Lower lobe of right lung (tissue), 2 donors: ENCODE results near the gene ABCD1. TPM values are rescaled to one million over a fixed set of nuclear protein-coding genes. Genes with fewer than 3 reads are reported as not detected.
A peak's percentile ranks its signal among the peaks of the same experiment; 100 is the strongest.

Source experiments
- ATAC-seq, 2 donors: fragments of 200-7000 bp; cut with Tn5 transposase; one replicate each; pipeline ENCODE4 v1.9.1; 2020 to 2022; ENCODE audit warnings: mild to moderate bottlenecking in 2 of 2, moderate library complexity in 2 of 2
- DNase-seq: peaks from one replicate; pipeline ENCODE4 v3.0.0-alpha.2; 2020
- H3K27ac ChIP-seq: fragments of 200-600 bp; one replicate; pipeline ENCODE4 v1.8.0; 2022
- H3K27me3 ChIP-seq: fragments of 200-600 bp; one replicate; pipeline ENCODE4 v1.8.0; 2022; ENCODE audit warnings: low read depth
- H3K36me3 ChIP-seq: fragments of 200-600 bp; one replicate; pipeline ENCODE4 v1.8.0; 2022; ENCODE audit warnings: mild to moderate bottlenecking
- H3K4me1 ChIP-seq: fragments of 200-600 bp; one replicate; pipeline ENCODE4 v1.8.0; 2022
- H3K4me3 ChIP-seq: fragments of 200-600 bp; one replicate; pipeline ENCODE4 v1.8.0; 2022; ENCODE audit warnings: mild to moderate bottlenecking
- H3K9me3 ChIP-seq: fragments of 200-600 bp; one replicate; pipeline ENCODE4 v1.8.0; 2022
- intact Hi-C: fragments of 100-400 bp; cut with DNase I; formaldehyde crosslinking; loops from one replicate; pipeline ENCODE4 v1.11.0; 2022
- total RNA-seq: library from RNA; stranded (reverse); fragmentation: NEBNext Ultra II Directional; extraction: Animal tissue kit (Norgen Biotek cat#: 25700); gene quantifications from one replicate; pipeline ENCODE4 v1.2.1, GENCODE V29; 2021
- TF ChIP-seq, protein P1 (sequence below): fragments of 200-600 bp; IDR thresholded peaks from one replicate; pipeline ENCODE4 v1.8.0; 2022; ENCODE audit warnings: antibody characterized with exemption, mild to moderate bottlenecking
- donor health status: DM: no; HTN: yes; CAD: no; lungs with severe emphysema.

The ABCD1 gene
- total RNA-seq, 1 donor from 2014 or later = 14.5 TPM

DNA sequence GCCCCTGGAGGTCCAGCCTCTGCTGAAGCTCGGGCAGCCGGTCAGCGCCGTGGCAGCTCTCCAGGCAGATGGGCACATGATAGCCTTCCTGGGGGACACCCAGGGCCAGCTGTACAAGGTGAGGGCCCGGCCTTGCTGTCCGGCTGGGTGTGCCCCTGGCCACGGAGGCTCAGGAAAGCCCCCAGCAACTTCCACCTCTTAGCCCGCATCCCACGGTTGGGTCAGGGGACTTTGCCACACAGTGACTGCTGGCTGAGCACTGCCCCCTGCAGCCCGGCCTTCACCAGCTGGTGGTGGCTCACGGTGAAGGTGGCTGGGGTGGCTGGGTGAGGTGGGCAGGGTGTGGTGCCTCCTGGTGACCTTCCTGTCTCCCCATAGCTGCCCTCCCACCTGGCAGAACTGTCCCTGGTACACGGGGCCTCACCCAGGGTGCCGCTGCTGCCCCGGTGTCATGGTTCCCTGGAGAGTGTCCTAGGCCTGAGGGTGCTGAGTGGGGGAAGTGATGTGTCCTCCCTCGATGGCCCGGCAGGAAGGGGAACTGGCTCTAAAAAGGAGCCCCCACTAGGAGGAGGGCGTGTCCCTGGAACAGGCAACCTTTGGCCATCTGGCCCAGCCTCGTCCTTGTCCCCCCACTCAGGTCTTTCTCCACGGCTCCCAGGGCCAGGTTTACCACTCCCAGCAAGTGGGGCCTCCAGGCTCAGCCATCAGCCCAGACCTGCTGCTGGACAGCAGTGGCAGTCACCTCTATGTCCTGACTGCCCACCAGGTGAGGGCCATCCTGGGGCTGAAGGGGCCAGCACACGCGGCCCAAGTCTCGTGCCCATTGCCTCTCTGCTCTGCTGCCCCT, 43.9 kb downstream of the ABCD1 start:
- Histone ChIP-seq H3K4me3 (no peak overlapping the region), H3K27ac (no peak overlapping the region), H3K4me1 (no peaks in the 10 kb centered on the region), H3K9me3 (no peaks in the 10 kb centered on the region), H3K27me3 (no peaks in the 10 kb centered on the region), H3K36me3 (no peaks in the 10 kb centered on the region)
- no peak for ATAC-seq
- DNase-seq = peak; percentile 21
- TF ChIP-seq, protein P1, sequence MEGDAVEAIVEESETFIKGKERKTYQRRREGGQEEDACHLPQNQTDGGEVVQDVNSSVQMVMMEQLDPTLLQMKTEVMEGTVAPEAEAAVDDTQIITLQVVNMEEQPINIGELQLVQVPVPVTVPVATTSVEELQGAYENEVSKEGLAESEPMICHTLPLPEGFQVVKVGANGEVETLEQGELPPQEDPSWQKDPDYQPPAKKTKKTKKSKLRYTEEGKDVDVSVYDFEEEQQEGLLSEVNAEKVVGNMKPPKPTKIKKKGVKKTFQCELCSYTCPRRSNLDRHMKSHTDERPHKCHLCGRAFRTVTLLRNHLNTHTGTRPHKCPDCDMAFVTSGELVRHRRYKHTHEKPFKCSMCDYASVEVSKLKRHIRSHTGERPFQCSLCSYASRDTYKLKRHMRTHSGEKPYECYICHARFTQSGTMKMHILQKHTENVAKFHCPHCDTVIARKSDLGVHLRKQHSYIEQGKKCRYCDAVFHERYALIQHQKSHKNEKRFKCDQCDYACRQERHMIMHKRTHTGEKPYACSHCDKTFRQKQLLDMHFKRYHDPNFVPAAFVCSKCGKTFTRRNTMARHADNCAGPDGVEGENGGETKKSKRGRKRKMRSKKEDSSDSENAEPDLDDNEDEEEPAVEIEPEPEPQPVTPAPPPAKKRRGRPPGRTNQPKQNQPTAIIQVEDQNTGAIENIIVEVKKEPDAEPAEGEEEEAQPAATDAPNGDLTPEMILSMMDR = no peak
- intact Hi-C loops = loop anchor here (10.0 kb wide), 1 partner anchor 186 kb away; no protein-coding TSS in a partner anchor

DNA sequence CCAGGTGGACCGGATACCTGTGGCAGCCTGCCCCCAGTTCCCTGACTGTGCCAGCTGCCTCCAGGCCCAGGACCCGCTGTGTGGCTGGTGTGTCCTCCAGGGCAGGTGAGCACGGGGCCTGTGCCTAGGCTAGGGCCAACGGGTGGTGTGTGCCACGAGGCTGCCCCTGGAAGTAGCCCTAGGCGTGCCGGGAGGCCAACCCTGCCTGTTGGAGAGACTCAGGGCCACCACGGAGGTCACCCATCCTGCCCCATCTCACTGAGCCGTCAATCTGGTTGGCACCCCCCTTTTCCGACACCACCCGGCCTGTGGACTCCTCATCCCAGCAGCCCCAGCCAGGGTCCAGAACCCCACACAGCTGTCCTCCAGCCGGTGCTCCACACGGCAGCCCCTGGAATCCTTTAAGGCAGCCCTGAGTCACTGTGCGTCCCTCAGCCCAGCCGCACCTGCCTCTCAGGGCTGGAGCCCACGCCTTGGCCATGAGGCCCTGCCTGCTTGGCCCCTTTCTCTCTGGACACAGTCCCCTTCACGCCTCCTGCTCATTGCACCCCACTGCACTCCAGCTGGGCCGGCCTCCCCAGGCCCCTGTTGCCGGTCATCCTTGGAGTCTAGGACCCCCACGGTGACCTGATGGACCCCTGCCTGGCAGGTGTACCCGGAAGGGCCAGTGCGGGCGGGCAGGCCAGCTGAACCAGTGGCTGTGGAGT, 44.7 kb downstream of the ABCD1 start:
- H3K4me3 ChIP-seq = no peak overlapping the region
- no peaks in the 10 kb centered on the region for H3K36me3 ChIP-seq
- intact Hi-C loops = loop anchor here (10.0 kb wide), 1 partner anchor 185 kb away; no protein-coding TSS in a partner anchor
- TF ChIP-seq, protein P1 = no peak
- no peaks in the 10 kb centered on the region for H3K27me3 ChIP-seq
- no peak overlapping the region for H3K27ac ChIP-seq
- no peak for ATAC-seq
- DNase-seq = no peak
- H3K9me3 ChIP-seq = no peaks in the 10 kb centered on the region
- H3K4me1 ChIP-seq = no peaks in the 10 kb centered on the region

DNA sequence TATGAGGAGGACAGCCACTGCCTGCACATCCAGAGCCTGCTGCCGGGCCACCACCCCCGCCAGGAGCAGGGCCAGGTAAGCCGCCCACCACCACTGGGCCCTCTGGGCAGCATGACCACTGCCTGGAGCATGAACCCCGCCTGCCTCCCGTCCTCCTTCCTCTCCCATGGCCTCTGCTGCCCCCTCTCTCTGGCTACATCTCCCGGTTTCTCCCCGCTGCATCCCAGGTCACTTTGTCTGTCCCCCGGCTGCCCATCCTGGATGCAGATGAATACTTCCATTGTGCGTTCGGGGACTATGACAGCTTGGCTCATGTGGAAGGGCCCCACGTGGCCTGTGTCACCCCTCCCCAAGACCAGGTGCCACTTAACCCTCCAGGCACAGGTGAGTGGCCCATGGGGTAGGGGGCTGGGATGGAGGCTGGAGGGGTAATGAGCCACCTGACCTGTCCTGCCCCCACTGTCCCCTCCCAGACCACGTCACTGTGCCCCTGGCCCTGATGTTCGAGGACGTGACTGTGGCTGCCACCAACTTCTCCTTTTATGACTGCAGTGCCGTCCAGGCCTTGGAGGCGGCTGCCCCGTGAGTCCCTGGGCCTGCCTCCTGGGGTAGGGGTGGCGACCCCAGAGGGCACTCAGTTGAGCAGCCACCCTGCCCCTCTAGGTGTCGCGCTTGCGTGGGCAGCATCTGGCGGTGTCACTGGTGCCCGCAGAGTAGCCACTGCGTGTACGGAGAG, 45.4 kb downstream of the ABCD1 start:
- H3K4me3 ChIP-seq = no peak overlapping the region
- no peaks in the 10 kb centered on the region for H3K9me3 ChIP-seq
- no peaks in the 10 kb centered on the region for H3K4me1 ChIP-seq
- TF ChIP-seq, protein P1 = no peak
- no peaks in the 10 kb centered on the region for H3K27me3 ChIP-seq
- ATAC-seq = no peak
- H3K36me3 ChIP-seq = no peaks in the 10 kb centered on the region
- no peak overlapping the region for H3K27ac ChIP-seq
- no peak for DNase-seq
- intact Hi-C loops = loop anchor here (10.0 kb wide), 1 partner anchor 185 kb away; no protein-coding TSS in a partner anchor

DNA sequence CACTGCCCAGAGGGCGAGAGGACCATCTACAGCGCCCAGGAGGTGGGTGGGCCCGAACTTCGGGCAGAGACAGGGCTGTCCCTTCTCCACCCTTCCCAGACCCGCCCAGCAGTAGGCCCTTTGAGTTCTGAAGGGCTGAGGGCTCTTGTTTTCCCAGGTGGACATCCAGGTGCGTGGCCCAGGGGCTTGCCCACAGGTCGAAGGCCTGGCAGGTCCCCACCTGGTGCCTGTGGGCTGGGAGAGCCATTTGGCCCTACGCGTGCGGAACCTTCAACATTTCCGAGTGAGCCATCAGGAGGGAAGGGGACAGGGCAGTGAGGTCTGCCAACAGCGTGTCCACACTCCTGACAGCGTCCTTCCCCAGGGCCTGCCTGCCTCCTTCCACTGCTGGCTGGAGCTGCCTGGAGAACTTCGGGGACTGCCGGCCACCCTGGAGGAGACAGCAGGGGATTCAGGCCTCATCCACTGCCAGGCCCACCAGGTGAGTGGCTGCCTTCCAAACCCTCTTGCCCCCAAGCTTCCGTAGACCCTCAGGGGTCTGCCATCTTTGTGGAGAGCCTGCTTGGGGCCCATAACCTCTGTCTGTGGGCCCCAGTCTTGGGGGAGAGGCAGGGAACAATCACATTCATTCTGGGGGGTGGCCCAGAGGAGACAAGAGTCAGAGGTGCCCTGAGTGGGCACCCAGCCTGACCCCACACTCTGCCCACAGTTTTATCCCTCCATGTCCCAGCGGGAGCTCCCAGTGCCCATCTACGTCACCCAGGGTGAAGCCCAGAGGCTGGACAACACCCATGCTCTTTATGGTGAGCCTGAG, 46.2 kb downstream of the ABCD1 start:
- H3K27ac ChIP-seq = no peak overlapping the region
- no peak overlapping the region for H3K4me3 ChIP-seq
- H3K4me1 ChIP-seq = no peaks in the 10 kb centered on the region
- intact Hi-C loops = no loop called here
- DNase-seq (no peak), ATAC-seq (no peak)
- no peaks in the 10 kb centered on the region for H3K27me3 ChIP-seq
- no peaks in the 10 kb centered on the region for H3K36me3 ChIP-seq
- TF ChIP-seq, protein P1 = no peak
- no peaks in the 10 kb centered on the region for H3K9me3 ChIP-seq
